Measurements from ENCODE around the gene HCN2.

The HCN2 gene

DNA sequence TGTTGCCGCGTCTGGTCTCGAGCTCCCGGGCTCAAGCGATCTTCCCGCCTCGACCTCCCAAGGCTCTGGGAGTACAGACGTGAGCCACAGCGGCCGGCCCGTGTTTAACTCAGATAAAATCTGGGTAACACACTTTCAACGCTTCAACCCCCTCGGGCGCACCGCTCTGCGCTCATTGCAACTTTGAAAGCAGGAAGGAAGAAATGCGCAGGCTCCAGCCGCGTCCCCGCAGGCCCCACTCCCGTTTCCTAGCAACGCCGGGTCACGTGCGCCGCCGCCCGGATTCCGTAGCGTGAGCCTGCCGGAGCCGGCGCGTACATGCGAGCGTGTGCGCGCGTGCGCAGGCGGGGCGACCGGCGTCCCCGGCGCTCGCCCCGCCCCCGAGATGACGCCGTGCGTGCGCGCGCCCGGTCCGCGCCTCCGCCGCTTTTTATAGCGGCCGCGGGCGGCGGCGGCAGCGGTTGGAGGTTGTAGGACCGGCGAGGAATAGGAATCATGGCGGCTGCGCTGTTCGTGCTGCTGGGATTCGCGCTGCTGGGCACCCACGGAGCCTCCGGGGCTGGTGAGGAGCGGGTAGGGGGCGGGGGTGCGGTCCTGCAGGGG, 17.4 kb upstream of the HCN2 start, which contains the start of gene BSG:
Gene BSG (plus strand): TSS at position 457 of the 603 bp plus-strand sequence. CDS start 39 bp downstream, at position 496.
- no peak for TF ChIP-seq CTCF (IDR thresholded peaks at IDR 0.05)

DNA sequence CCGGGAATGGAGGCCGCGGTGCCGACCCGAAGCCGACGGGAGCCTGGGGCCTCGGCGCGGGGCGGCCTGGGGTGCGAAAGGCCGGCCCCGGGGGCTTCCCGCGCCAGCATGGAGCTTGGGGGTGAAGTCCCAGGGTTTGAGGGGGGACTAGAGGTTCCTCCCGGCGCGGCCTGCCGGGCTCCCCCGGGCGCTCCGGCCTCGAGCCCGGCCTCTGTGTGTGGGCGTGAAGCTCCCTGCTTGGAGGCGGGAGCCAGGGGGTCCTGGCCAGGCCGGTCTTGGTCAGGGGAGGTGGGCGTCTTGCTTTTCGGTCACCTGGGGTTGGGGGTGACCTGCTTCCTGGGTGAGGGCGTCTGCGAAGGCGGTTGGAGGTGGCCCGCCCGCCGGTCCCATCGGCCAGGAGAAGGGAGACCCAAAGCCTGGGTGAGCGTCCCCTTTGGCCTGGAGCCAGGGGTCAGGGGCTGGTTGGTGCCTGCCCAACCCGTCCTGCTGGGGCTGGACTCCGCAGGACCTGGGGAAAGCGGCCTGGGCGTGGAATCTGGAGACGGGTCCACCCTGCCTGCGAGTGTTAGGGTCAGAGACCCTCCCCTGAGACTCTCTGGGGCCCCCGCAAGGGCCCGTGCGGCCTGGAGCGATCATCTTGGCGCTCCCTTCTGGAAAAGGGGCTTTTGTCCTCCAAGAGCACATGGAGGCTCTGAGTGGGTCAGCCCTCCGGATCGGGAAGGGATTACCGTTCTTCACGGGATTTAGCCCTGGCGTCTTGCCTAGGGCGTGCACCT, 16.8 kb upstream of the HCN2 start:
- no peak for TF ChIP-seq CTCF (IDR thresholded peaks at IDR 0.05)

DNA sequence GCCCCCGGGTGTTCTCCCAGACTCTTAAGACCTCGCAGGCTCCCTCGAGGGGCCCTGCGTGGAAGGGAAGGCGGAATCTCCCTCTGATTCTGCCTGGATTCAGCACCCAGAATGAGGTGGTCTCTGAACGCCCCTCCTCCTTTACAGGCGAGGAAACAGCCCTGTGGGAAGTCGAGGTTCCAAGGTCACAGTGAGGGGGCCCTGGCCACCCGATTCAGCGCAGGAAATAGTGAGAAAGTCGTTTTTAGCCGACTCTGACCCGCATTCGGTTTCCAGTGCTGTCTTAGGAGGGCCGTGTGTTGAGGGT, 16.2 kb upstream of the HCN2 start:
- TF ChIP-seq CTCF (IDR thresholded peaks at IDR 0.05) = no peak

DNA sequence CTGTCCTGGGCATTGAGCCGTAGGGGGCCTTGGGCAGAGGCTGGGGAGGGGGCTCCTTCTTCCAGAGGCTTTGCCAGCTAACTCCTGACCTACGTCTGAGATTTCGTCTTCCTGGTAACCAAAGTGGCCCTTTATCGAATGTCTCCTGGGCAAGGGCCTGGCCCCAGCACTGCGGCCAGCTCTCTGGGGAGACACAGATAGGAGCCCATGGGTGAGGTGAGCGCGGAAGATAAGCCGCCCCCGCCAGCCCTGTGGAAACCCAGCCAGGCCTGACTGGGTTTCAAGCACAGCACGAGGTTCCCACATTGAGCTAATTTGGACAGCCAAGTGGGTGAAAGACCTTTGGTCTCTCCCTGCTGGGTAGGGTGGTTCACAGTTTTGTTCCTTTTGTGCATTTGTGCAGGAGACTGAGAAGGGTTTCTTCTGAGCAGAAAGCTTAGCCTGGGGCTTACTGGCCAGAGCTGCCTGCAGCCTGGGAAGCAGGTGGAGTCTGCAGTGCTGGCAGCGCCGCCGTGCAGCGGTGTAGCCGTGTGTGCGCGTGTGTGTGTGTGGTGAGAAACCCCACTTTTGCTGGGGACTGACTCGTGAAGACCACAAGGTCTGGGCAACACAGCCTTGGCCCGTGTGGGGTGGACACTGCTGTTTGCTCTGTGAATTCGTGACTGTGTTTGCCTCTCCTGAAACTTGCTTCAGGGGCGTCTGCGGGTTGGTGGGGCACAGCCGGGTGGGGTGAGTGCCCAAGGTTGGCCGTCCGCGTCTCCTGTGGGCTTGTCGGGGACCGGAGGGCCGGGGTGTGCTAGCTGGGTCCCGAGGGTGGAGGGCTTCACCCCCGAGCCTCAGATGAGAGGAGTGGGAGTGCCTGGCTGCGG, 14.8 kb upstream of the HCN2 start:
- TF ChIP-seq CTCF (IDR thresholded peaks at IDR 0.05) = no peak

GRCh38 chr19:575527-576506, 13.9 kb upstream of the HCN2 start:
- TF ChIP-seq CTCF (IDR thresholded peaks at IDR 0.05) = no peak

- no peak for TF ChIP-seq CTCF (IDR thresholded peaks at IDR 0.05)
Observed at GRCh38 chr19:576768-577438, 12.8 kb upstream of the HCN2 start.

All from LNCAP (cell line).